Measurements from ENCODE around the gene HECTD2. TPM values are rescaled to one million over a fixed set of nuclear protein-coding genes. Genes with fewer than 3 reads are reported as not detected.

HECTD2 gene
- total RNA-seq, 2 experiments from 2014 or later, result 0.92 to 1.0 TPM

- H3K9me3 Mint-ChIP-seq, result peaks cover 14% of the 10 kb centered on the region
- peaks cover 10% of the 10 kb centered on the region for H3K4me1 ChIP-seq (ENCODE audit: insufficient read depth, low read length)
- H3K4me3 Mint-ChIP-seq, result no peak overlapping the region
These were observed 36.1 kb upstream of the HECTD2 start for GRCh38 chr10:91374052-91374451.

GRCh38 chr10:91378061-91378460 is 32.1 kb upstream of the HECTD2 start:
- intact Hi-C loops (cut with DNase I, micrococcal nuclease), result no loop called here
- DNase-seq (peak in 8 of 14 experiments; percentile 7 to 76 (median 20)), ATAC-seq (ENCODE audit: poor library complexity) (peak; percentile 95)
- peaks cover 0 to 8% of the 10 kb centered on the region in 2 experiments for H3K27me3 ChIP-seq (ENCODE audit: control insufficient read depth in 1 of 2, insufficient read depth in 2 of 2, low read length in 2 of 2)
- peaks cover 6 to 49% of the 10 kb centered on the region in 2 experiments for H3K9me3 ChIP-seq (ENCODE audit: control insufficient read depth in 1 of 2, insufficient read depth in 1 of 2, low read length in 2 of 2)
- no peak for TF ChIP-seq CTCF (IDR thresholded peaks at IDR 0.05)
- peaks cover 6% of the 10 kb centered on the region for H3K36me3 Mint-ChIP-seq (ENCODE audit: low read depth)
- H3K9me3 Mint-ChIP-seq, result peaks cover 14% of the 10 kb centered on the region
- peaks cover 31% of the 10 kb centered on the region for H3K4me1 Mint-ChIP-seq (ENCODE audit: low read depth)
- peaks cover 11% of the 10 kb centered on the region for H3K4me1 ChIP-seq (ENCODE audit: insufficient read depth, low read length)
- H3K36me3 ChIP-seq (ENCODE audit: insufficient read depth, low read length), result no peaks in the 10 kb centered on the region
- no peak overlapping the region for H3K4me3 Mint-ChIP-seq
- peaks cover 16% of the 10 kb centered on the region for H3K27me3 Mint-ChIP-seq
- ChIA-PET CTCF (no interaction called here), POLR2A (interaction anchor here (0.8 to 0.9 kb wide), 5 partner anchors 16 to 1313 kb away, joined by 3 read pairs; partner anchors contain the start of gene BTAF1)
- no peak overlapping the region for H3K27ac ChIP-seq (ENCODE audit: low read depth in 1 of 2, low read length in 2 of 2)
- no peak overlapping the region for H3K27ac Mint-ChIP-seq
- no peak overlapping the region for H3K4me3 ChIP-seq (ENCODE audit: low read length)

More at GRCh38 chr10:91374052-91374451, 36.1 kb upstream of the HECTD2 start:
- ChIA-PET CTCF (no interaction called here), POLR2A (no interaction called here)
- H3K4me3 ChIP-seq (ENCODE audit: low read length), result no peak overlapping the region
- Mint-ChIP-seq H3K4me1 (ENCODE audit: low read depth) (peaks cover 15% of the 10 kb centered on the region), H3K36me3 (ENCODE audit: low read depth) (peaks cover 6% of the 10 kb centered on the region), H3K27me3 (peaks cover 21% of the 10 kb centered on the region), H3K27ac (no peak overlapping the region)
- DNase-seq (no peak), ATAC-seq (ENCODE audit: poor library complexity) (no peak)
- H3K9me3 ChIP-seq (ENCODE audit: control insufficient read depth in 1 of 2, insufficient read depth in 1 of 2, low read length in 2 of 2), result peaks cover 6 to 43% of the 10 kb centered on the region in 2 experiments
- H3K27ac ChIP-seq (ENCODE audit: low read depth in 1 of 2, low read length in 2 of 2), result no peak overlapping the region
- no peaks in the 10 kb centered on the region for H3K27me3 ChIP-seq (ENCODE audit: control insufficient read depth in 1 of 2, insufficient read depth in 2 of 2, low read length in 2 of 2)
- no peaks in the 10 kb centered on the region for H3K36me3 ChIP-seq (ENCODE audit: insufficient read depth, low read length)
- no peak for TF ChIP-seq CTCF (IDR thresholded peaks at IDR 0.05)
- intact Hi-C loops (cut with DNase I, micrococcal nuclease), result no loop called here

- Mint-ChIP-seq H3K4me3 (no peak overlapping the region), H3K4me1 (ENCODE audit: low read depth) (peaks cover 31% of the 10 kb centered on the region), H3K27me3 (peaks cover 28% of the 10 kb centered on the region), H3K9me3 (peaks cover 4% of the 10 kb centered on the region), H3K36me3 (ENCODE audit: low read depth) (no peaks in the 10 kb centered on the region), H3K27ac (no peak overlapping the region)
- H3K27ac ChIP-seq (ENCODE audit: low read depth in 1 of 2, low read length in 2 of 2), result no peak overlapping the region
- POLR2A ChIA-PET, result no interaction called here
- intact Hi-C loops (cut with DNase I, micrococcal nuclease), result loop anchor here in 1 of 2 experiments (10.0 kb wide), 2 partner anchors 374 to 376 kb away; no protein-coding TSS in a partner anchor
- peaks cover 0 to 22% of the 10 kb centered on the region in 2 experiments for H3K9me3 ChIP-seq (ENCODE audit: control insufficient read depth in 1 of 2, insufficient read depth in 1 of 2, low read length in 2 of 2)
- TF ChIP-seq CTCF (IDR thresholded peaks at IDR 0.05), result no peak
- ATAC-seq (ENCODE audit: poor library complexity) (no peak), DNase-seq (no peak)
- no peaks in the 10 kb centered on the region for H3K36me3 ChIP-seq (ENCODE audit: insufficient read depth, low read length)
- H3K4me3 ChIP-seq (ENCODE audit: low read length), result no peak overlapping the region
- peaks cover 0 to 8% of the 10 kb centered on the region in 2 experiments for H3K27me3 ChIP-seq (ENCODE audit: control insufficient read depth in 1 of 2, insufficient read depth in 2 of 2, low read length in 2 of 2)
- peaks cover 11% of the 10 kb centered on the region for H3K4me1 ChIP-seq (ENCODE audit: insufficient read depth, low read length)
- CTCF ChIA-PET, result no interaction called here
These were observed 29.3 kb upstream of the HECTD2 start for GRCh38 chr10:91380873-91381256.

All from CD4-positive, alpha-beta T cell (primary cell).